DOHH2 (cell line): ENCODE results near the gene GALNT7.

Experiments
- H3F3A ChIP-seq: fragments of 200-600 bp; sonication (generic), shearing (Covaris generic); 2 replicates; pipeline ENCODE4 v1.6.0; 2016; ENCODE audit warnings: antibody characterized with exemption, mild to moderate bottlenecking; ENCODE audit not compliant: control insufficient read depth, insufficient read depth
- H3K27ac ChIP-seq: fragments of 200-600 bp; sonication (generic); 2 replicates; pipeline ENCODE4 v1.5.1; 2014; ENCODE audit warnings: low read depth, mild to moderate bottlenecking, low read length, moderate library complexity
- H3K27me3 ChIP-seq: fragments of 200-600 bp; sonication (generic); 2 replicates; pipeline ENCODE4 v1.6.1; 2014; ENCODE audit warnings: mild to moderate bottlenecking, low read length, mixed read lengths; ENCODE audit not compliant: control insufficient read depth
- H3K36me3 ChIP-seq: fragments of 200-600 bp; sonication (generic); 2 replicates; pipeline ENCODE4 v1.6.1; 2014; ENCODE audit warnings: mild to moderate bottlenecking, low read length, moderate library complexity, mixed read lengths; ENCODE audit not compliant: control insufficient read depth
- H3K4me1 ChIP-seq: fragments of 200-600 bp; sonication (generic); 2 replicates; pipeline ENCODE4 v1.6.1; 2014; ENCODE audit warnings: mild to moderate bottlenecking, low read length, mixed read lengths; ENCODE audit not compliant: control insufficient read depth
- H3K4me2 ChIP-seq: fragments of 200-600 bp; sonication (generic); 2 replicates; pipeline ENCODE4 v1.6.0; 2014; ENCODE audit warnings: mild to moderate bottlenecking, low read length, moderate library complexity
- H3K4me3 ChIP-seq: fragments of 200-600 bp; sonication (generic); 2 replicates; pipeline ENCODE4 v1.5.1; 2014; ENCODE audit warnings: mild to moderate bottlenecking, low read length, mixed read lengths
- H3K79me2 ChIP-seq: fragments of 200-600 bp; sonication (generic); 2 replicates; pipeline ENCODE4 v1.6.1; 2014; ENCODE audit warnings: mild to moderate bottlenecking, low read length, mixed read lengths; ENCODE audit not compliant: control insufficient read depth
- H3K9me2 ChIP-seq: fragments of 200-600 bp; sonication (generic); replicated peaks from 2 replicates; pipeline ENCODE4 v1.6.1; 2014; ENCODE audit warnings: mild to moderate bottlenecking, low read length, mixed read lengths; ENCODE audit not compliant: control insufficient read depth
- H3K9me3 ChIP-seq: fragments of 200-600 bp; sonication (generic); 2 replicates; pipeline ENCODE4 v1.6.1; 2014; ENCODE audit warnings: antibody characterized with exemption, low read length, mixed read lengths; ENCODE audit not compliant: control insufficient read depth, insufficient read depth
- H4K20me1 ChIP-seq: fragments of 200-600 bp; sonication (generic); 2 replicates; pipeline ENCODE4 v1.6.0; 2014; ENCODE audit warnings: low read depth, mild to moderate bottlenecking, antibody characterized with exemption, low read length, moderate library complexity; ENCODE audit not compliant: control insufficient read depth, insufficient read depth
- CTCF ChIP-seq: fragments of 200-600 bp; sonication (generic); IDR thresholded peaks from one replicate; pipeline ENCODE4 v1.5.1; 2014; ENCODE audit warnings: antibody characterized with exemption, mild to moderate bottlenecking, low read depth, low read length; ENCODE audit not compliant: poor library complexity, severe bottlenecking
- EZH2phosphoT487 ChIP-seq: fragments of 200-600 bp; sonication (generic); IDR thresholded peaks from 2 replicates; pipeline ENCODE4 v1.6.1; 2017; ENCODE audit warnings: borderline replicate concordance, mild to moderate bottlenecking, antibody characterized with exemption, low read length, moderate library complexity, mixed read lengths

Gene GALNT7

GRCh38 chr4:173187732-173188131 lies 19.1 kb downstream of the GALNT7 start:
- peaks cover 97% of the 10 kb centered on the region for H3K79me2 ChIP-seq
- TF ChIP-seq CTCF (no peak), EZH2phosphoT487 (no peak)
- H3K9me3 ChIP-seq = no peaks in the 10 kb centered on the region
- no peaks in the 10 kb centered on the region; the same call in 1 of the 2 replicates for H3K36me3 ChIP-seq
- H3K4me1 ChIP-seq = peaks cover 24% of the 10 kb centered on the region
- no peaks in the 10 kb centered on the region for H3K9me2 ChIP-seq
- no peaks in the 10 kb centered on the region for H3K27me3 ChIP-seq
- peaks cover 8% of the 10 kb centered on the region; the same call in 1 of the 2 replicates for H4K20me1 ChIP-seq
- no peak overlapping the region for H3K4me2 ChIP-seq
- no peak overlapping the region for H3K27ac ChIP-seq
- H3F3A ChIP-seq = peaks cover 7% of the 10 kb centered on the region; the same call in 1 of the 2 replicates
- H3K4me3 ChIP-seq = no peak overlapping the region

- Histone ChIP-seq H3K4me3 (no peak overlapping the region), H3K27ac (no peak overlapping the region), H3K9me2 (no peaks in the 10 kb centered on the region), H3K4me2 (no peak overlapping the region), H3K79me2 (peaks cover 98% of the 10 kb centered on the region), H3K9me3 (no peaks in the 10 kb centered on the region), H3K4me1 (peaks cover 27% of the 10 kb centered on the region), H4K20me1 (peaks cover 8% of the 10 kb centered on the region; the same call in 1 of the 2 replicates), H3F3A (peaks cover 7% of the 10 kb centered on the region; the same call in 1 of the 2 replicates), H3K36me3 (no peaks in the 10 kb centered on the region), H3K27me3 (no peaks in the 10 kb centered on the region)
- TF ChIP-seq EZH2phosphoT487 = no peak
- TF ChIP-seq CTCF = no peak
Measured at GRCh38 chr4:173188648-173189047, 20.0 kb downstream of the GALNT7 start.

GRCh38 chr4:173189117-173189693 lies 20.6 kb downstream of the GALNT7 start:
- no peak for TF ChIP-seq CTCF
- H3K79me2 ChIP-seq = peaks cover 100% of the 10 kb centered on the region
- H3K4me1 ChIP-seq = peaks cover 32% of the 10 kb centered on the region
- H3K4me3 ChIP-seq = no peak overlapping the region
- no peaks in the 10 kb centered on the region for H3K9me3 ChIP-seq
- H3K27me3 ChIP-seq = no peaks in the 10 kb centered on the region
- H3K36me3 ChIP-seq = no peaks in the 10 kb centered on the region
- peaks cover 8% of the 10 kb centered on the region; the same call in 1 of the 2 replicates for H4K20me1 ChIP-seq
- H3K27ac ChIP-seq = no peak overlapping the region
- H3F3A ChIP-seq = peaks cover 7% of the 10 kb centered on the region; the same call in 1 of the 2 replicates
- no peak overlapping the region for H3K4me2 ChIP-seq
- no peaks in the 10 kb centered on the region for H3K9me2 ChIP-seq
